HG02571 (cell line): ENCODE measurements around the gene MRPL53.

Experiments
- ATAC-seq: cut with Tn5 transposase; IDR thresholded peaks from one replicate; pipeline ENCODE4 v1.9.1; 2021; ENCODE audit warnings: mild to moderate bottlenecking, moderate library complexity; ENCODE audit not compliant: unreplicated experiment

MRPL53 gene

DNA sequence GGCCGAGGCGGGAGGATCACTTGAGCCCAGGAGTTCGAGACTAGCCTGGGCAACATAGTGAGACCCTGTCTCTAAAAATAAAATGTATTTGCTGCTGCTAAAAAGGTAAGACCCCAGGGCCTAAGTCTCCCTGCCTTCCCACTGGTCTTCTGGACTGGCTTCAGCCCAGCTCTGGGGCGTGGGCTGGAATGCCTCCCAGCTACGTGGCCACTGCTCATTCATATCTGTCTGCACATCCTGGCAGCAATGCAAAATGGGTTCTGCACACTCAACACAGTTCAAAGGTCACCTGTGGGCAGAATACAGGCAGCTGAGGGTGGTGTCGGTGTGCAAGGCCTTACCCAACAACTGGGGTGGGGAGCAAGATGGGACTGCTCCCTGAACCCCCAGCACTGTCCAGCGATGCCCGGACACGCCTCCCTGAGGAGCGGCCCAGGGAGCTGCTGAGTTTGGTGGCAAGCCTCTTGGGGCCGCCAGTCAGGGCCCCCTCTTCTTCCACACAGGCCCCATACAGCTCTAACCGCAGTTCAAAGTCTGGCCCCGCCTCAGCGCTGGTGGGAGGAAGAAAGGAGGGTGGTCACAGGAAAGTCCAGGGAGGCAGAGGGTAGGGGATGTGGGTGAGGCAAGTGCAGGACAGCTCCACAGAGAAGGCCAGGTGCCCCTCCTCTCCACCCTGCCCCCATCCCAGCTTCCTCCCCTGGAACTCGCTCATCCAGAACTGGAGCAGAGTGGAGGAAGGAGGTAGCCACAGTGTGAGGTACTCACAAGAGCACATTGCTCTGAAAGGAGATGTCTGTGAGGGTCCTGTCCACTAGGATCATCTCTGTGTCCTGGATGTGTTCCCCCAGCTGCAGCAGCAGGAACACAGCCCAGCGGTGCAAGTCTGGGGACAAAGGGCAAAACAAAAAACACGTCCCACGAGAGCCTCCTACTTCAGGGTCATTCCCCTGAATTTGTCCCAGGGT, 42.7 kb downstream of the MRPL53 start:
- ATAC-seq: no peak

DNA sequence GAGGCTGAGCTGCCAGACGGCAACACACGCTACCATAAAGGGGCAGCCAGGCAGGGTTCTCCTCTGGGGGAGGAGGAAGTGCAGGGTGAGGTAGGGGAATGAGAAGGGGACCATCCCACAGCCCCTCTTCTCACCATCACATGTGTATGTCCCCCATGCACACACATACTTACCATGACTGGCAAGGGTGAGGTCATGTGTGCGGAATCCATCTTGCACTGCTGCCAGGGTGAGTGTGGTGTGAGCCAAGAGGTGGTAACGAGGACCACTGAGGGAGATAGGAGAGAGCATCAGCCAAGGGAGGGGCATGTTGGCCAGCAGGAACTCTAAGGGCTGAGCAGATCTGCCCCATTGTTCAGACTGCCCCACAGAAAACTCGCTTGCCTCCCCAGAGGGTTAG, 43.8 kb downstream of the MRPL53 start:
- ATAC-seq: no peak

DNA sequence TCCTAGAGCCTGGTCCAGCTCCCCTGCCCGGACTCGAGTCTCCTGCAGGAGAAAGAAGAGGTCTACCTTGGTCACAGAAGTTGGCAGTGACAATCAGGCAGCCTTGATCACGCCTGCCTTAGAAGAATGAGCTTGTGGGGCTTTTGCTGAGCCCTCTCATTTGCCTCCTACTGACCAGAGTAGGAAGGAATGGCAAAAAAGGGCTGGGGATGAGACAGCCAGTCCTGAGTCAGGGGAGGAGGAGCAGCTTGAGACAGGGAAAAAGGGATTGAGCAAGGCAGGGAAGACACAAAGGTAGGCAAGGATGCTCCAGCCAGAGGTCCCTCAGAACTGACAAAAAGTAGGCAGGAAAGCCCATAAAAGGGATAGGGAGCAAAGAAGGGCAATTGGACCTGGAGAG, 44.9 kb downstream of the MRPL53 start:
- no peak for ATAC-seq

DNA sequence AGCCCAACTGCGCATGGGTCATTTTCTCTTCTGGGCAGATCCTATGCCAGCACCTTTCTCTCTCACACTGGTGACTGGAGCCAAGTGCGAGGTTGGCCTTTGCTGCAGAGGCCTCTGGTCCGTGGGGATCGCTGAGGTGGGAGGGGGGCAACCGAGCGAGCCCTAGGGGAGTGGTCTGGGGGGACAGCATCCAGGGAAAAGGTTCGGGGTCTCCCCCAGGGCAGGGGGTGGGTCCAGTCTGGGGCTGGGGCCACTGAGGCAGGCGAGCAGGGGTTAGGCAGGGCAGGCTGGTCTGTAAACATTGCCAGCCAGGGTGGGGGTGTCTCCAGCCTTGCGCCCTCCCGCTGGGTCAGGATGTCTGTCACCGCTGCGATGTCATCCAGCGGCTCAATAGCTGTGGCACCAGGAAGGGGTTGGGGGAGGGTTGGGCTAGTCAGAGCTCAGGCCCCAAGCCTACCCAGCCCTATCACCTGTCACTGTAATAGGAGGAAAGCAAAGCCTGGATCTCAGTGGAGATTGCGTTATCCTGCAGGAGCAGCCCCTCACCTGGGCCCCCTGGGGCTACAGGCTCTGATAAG, 46.2 kb downstream of the MRPL53 start:
- ATAC-seq: no peak

DNA sequence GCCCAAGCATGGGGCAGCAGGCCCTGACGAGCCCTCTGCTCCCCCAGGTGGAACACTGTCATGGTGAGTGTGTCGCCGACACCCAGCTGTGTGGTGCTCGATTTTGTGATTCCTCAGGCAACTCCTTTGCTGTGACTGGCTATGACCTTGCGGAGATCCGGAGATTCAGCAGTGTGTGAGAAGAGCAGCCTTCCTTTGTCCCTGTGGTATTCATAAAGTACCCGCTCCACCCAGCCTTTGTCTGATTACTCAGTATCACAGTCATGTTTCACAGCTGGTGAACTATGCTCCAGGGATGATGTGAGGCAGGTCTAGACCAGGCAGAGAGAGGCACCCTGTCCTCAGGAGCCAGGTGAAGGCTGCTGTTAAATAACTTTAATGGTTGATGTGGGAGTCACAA, 47.0 kb downstream of the MRPL53 start:
- ATAC-seq: no peak

DNA sequence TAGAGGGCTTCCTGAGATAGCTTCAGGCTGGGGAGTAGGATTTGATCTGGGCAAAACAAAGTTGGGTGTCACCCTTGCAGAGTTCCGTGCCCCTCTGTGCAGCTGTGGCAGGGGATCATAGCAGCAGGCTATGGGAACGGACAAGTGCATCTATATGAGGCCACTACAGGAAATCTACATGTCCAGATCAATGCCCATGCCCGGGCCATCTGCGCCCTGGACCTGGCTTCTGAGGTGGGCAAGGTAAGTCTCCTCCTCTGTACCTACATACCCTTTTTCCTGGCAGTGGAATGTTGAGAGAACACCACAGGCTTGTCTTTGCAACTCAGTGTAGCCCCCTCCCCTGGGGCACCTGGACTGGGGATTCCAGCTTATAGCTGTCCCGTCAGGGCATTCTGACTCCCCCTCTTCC, 47.5 kb downstream of the MRPL53 start:
- no peak for ATAC-seq

DNA sequence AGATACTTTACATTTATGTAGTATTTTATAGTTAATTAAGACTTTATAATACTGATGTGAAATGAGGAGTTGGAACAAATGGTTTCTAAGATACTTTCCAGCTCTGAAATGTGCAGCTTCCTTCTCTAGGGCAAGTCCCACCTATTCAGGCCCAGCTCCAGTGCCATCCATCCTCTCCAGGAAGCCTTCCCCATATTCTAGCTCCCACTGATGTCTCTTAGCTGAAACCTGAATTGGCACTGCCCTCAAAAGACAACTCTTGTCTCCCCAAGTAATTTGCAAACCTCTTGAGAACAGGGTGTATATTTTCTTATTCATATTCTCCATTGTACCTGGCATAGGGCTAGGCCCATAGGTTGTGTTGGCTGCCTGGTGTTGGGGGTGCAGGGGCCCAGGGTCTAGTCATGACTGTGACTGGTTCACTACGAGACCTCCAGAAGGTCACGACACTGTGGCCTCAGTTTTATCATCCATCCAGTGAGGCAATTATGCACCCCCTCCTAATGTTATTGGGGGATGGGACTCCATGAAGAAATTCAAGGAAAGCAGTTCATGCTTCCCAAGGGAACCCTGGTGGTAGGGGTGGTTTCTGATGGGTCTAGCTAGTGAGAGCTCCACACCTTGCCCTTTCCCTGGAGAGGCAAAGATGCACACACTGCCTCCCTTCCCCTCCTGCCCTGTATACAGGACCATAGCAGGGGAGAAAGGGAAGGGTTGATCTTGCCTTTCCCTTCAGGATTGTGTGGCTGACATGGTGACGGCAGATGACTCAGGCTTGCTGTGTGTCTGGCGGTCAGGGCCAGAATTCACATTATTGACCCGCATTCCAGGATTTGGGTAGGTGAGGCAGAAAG, 48.1 kb downstream of the MRPL53 start:
- ATAC-seq: no peak

DNA sequence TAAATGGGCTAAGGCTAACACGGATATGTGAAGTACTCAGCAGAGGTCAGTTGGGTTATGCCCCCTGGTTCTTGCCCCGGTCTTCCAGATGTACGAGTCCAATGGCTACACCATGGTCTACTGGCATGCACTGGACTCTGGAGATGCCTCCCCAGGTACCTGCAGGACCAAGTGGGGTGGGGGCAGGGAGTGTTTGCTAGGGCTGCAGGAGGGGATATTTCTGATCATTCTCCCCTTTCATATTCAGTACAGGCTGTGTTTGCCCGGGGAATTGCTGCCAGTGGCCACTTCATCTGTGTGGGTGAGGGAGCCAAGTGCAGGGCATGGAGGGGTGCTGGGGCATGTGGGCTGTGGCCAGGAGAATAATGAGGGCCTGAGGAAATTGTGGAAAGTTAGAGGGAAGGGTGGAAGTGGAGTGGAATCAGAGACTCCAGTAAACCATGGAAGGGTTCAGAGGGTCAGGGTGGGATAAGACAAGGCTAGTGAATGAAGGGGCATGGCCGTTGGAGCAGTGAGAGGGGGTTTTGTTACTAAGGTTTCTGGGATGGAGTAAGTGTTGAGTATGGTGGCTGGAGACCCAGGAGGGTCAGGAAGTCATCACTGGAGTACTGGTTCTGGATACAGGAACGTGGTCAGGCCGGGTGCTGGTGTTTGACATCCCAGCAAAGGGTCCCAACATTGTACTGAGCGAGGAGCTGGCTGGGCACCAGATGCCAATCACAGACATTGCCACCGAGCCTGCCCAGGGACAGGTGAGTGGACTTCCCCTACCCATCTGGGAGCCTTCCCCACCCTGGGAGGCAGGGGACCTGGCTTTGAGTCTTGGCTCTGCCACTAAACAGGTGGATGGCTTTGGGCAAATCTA, 49.0 kb downstream of the MRPL53 start:
- no peak for ATAC-seq
